D721Med (cell line): ENCODE data around the gene GCSH.

Source experiments
- DNase-seq: peaks from one replicate; pipeline ENCODE4 v3.0.0; 2011; ENCODE audit warnings: low spot score; ENCODE audit not compliant: insufficient read length
- FAIRE-seq: peaks from 2 replicates; lab custom pipeline; 2011; peaks lifted over from hg19 to GRCh38; lab: Jason Lieb, UNC
- CTCF ChIP-seq: IDR thresholded peaks from 2 replicates; pipeline ENCODE4 v1.5.1; 2012; ENCODE audit warnings: mild to moderate bottlenecking, control low read depth; ENCODE audit not compliant: insufficient read depth; ENCODE audit errors: missing control alignments

GCSH gene

GRCh38 chr16:81095953-81096714 lies at the start of gene GCSH:
GCSH (minus strand) TSS chr16:81096395; CDS start chr16:81096278, 117 bp downstream.
- DNase-seq (peak; percentile 48), FAIRE-seq (no peak)
- TF ChIP-seq CTCF: no peak

- no peak for DNase-seq
- TF ChIP-seq CTCF: no peak
- FAIRE-seq: no peak
Measured at GRCh38 chr16:81143921-81144471, 47.8 kb upstream of the GCSH start.

GRCh38 chr16:81142864-81143263 lies 46.7 kb upstream of the GCSH start:
- FAIRE-seq: no peak
- no peak for TF ChIP-seq CTCF

GRCh38 chr16:81140930-81141780 lies 45.0 kb upstream of the GCSH start:
- no peak for TF ChIP-seq CTCF
- FAIRE-seq (no peak), DNase-seq (no peak)

More at GRCh38 chr16:81142864-81143263, 46.7 kb upstream of the GCSH start:
- no peak for DNase-seq

GRCh38 chr16:81138831-81139557 lies 42.8 kb upstream of the GCSH start:
- FAIRE-seq (no peak), DNase-seq (no peak)
- no peak for TF ChIP-seq CTCF

- DNase-seq (no peak), FAIRE-seq (no peak)
- no peak for TF ChIP-seq CTCF
Measured at GRCh38 chr16:81137754-81138153, 41.6 kb upstream of the GCSH start.
